ENCODE results near the gene PACSIN2.

GRCh38 chr22:42901790-42902508 is 113.0 kb downstream of the PACSIN2 start:
- TF ChIP-seq CTCF (IDR thresholded peaks at IDR 0.05; ENCODE audit: low read depth, low read length, poor library complexity, severe bottlenecking): peak; percentile 51
- TF ChIP-seq EZH2phosphoT487 (IDR thresholded peaks at IDR 0.05; ENCODE audit: borderline replicate concordance, low read length): no peak

Data from DOHH2 (cell line).